Fibroblast of lung (primary cell): ENCODE data around the gene OTUD7B.

Source experiments
- CTCF ChIP-seq, 2 donors: IDR thresholded peaks in 1 of 2; conservative IDR thresholded peaks in 1 of 2; 1 replicate in 1 of 2; 2 replicates in 1 of 2; pipeline ENCODE4 v1.5.1; 2011 to 2012; ENCODE audit warnings: low read length in 2 of 2, control low read depth in 1 of 2, inconsistent platforms in 1 of 2, low read depth in 1 of 2, mild to moderate bottlenecking in 1 of 2
- EZH2 ChIP-seq: IDR thresholded peaks from 2 replicates; pipeline ENCODE4 v1.5.1; 2012; ENCODE audit warnings: low read length, control low read depth, mild to moderate bottlenecking; ENCODE audit errors: missing control alignments

DNA sequence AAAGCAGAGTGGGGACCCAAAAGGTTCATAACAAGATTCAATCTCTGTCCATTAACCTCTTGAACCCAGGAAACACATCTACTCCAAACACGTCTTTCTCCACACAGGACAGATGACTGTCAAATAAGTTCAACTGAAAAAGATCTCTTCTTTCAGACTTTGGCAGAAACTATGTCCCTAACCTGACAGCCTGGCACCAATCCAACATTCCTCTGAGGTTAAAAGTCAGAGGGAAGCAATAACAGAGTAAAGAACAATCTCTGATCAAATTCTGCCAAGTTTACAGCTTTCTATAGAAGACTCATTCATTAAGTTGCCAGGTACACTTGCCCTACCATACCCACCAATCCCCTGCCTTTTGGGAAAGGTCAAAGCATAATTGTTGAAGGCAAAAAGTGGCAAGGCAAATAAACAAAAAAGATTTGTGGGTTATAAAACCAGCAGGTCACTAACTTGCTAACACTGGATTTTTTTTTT, 31.9 kb downstream of the OTUD7B start:
- no peak for TF ChIP-seq CTCF (conservative IDR thresholded peaks at IDR 0.05 in 1 of 2, IDR thresholded peaks at IDR 0.05 in 1 of 2; ENCODE audit: low read depth in 1 of 2, low read length in 2 of 2)
- no peak for TF ChIP-seq EZH2
